KOPT-K1 (cell line): ENCODE results near the gene ZNF71.
"Not testable (repeated sequence)": the region's sequence is repeated elsewhere in the genome, so short reads cannot be mapped to it uniquely, and the experiment has no call there.

Experiments used
- H3K27ac ChIP-seq: fragments of 200-600 bp; sonication (generic); 2 replicates; pipeline ENCODE4 v1.5.1; 2016; ENCODE audit warnings: antibody characterized with exemption, mild to moderate bottlenecking, low read depth, low read length; ENCODE audit not compliant: poor library complexity, severe bottlenecking
- H3K36me3 ChIP-seq: fragments of 200-600 bp; sonication (generic); 2 replicates; pipeline ENCODE4 v1.5.1; 2017; ENCODE audit warnings: antibody characterized with exemption, mild to moderate bottlenecking, low read length, moderate library complexity; ENCODE audit not compliant: insufficient read depth
- H3K9me3 ChIP-seq: fragments of 200-600 bp; sonication (generic); 2 replicates; pipeline ENCODE4 v1.5.1; 2017; ENCODE audit warnings: antibody characterized with exemption, low read length, mild to moderate bottlenecking; ENCODE audit not compliant: insufficient read depth, poor library complexity, severe bottlenecking

The ZNF71 gene

GRCh38 chr19:56654151-56654550, 59.0 kb downstream of the ZNF71 start:
- H3K9me3 ChIP-seq = peaks cover 15% of the 10 kb centered on the region
- H3K36me3 ChIP-seq = no peaks in the 10 kb centered on the region
- no peak overlapping the region for H3K27ac ChIP-seq

GRCh38 chr19:56660381-56661107, 65.4 kb downstream of the ZNF71 start:
- H3K27ac ChIP-seq = no peak overlapping the region

GRCh38 chr19:56661248-56661647, 66.1 kb downstream of the ZNF71 start:
- no peaks in the 10 kb centered on the region for H3K36me3 ChIP-seq
- H3K9me3 ChIP-seq = peaks cover 34% of the 10 kb centered on the region
- H3K27ac ChIP-seq = no peak overlapping the region

More at GRCh38 chr19:56660381-56661107, 65.4 kb downstream of the ZNF71 start:
- Histone ChIP-seq H3K9me3 (peaks cover 34% of the 10 kb centered on the region), H3K36me3 (no peaks in the 10 kb centered on the region)

- Histone ChIP-seq H3K36me3 (no peaks in the 10 kb centered on the region), H3K27ac (no peak overlapping the region), H3K9me3 (peaks cover 37% of the 10 kb centered on the region)
Observed at GRCh38 chr19:56663931-56664500, 68.9 kb downstream of the ZNF71 start.

- no peaks in the 10 kb centered on the region for H3K36me3 ChIP-seq
- H3K9me3 ChIP-seq = peaks cover 40% of the 10 kb centered on the region
- H3K27ac ChIP-seq = no peak overlapping the region
Observed at GRCh38 chr19:56664511-56664910, 69.4 kb downstream of the ZNF71 start.

- no peaks in the 10 kb centered on the region for H3K36me3 ChIP-seq
- no peak overlapping the region for H3K27ac ChIP-seq
- peaks cover 49% of the 10 kb centered on the region for H3K9me3 ChIP-seq
Observed at GRCh38 chr19:56667311-56667870, 72.3 kb downstream of the ZNF71 start.

GRCh38 chr19:56668676-56669075, 73.6 kb downstream of the ZNF71 start:
- no peak overlapping the region for H3K27ac ChIP-seq
- peaks cover 44% of the 10 kb centered on the region for H3K9me3 ChIP-seq
- H3K36me3 ChIP-seq = no peaks in the 10 kb centered on the region

- Histone ChIP-seq H3K9me3 (peaks cover 31% of the 10 kb centered on the region), H3K27ac (no peak overlapping the region)
Observed at GRCh38 chr19:56670401-56670960, 75.4 kb downstream of the ZNF71 start.

GRCh38 chr19:56670961-56671612, 76.0 kb downstream of the ZNF71 start:
- Histone ChIP-seq H3K27ac (no peak overlapping the region), H3K36me3 (no peaks in the 10 kb centered on the region), H3K9me3 (peaks cover 31% of the 10 kb centered on the region)

More at GRCh38 chr19:56670401-56670960, 75.4 kb downstream of the ZNF71 start:
- no peaks in the 10 kb centered on the region for H3K36me3 ChIP-seq

GRCh38 chr19:56671613-56671994, 76.5 kb downstream of the ZNF71 start, which contains the start of gene ZNF835:
Gene ZNF835, minus strand, starts transcription at chr19:56671757. Its CDS starts 6,559 bp downstream, at chr19:56665198.
- Histone ChIP-seq H3K9me3 (peaks cover 31% of the 10 kb centered on the region), H3K36me3 (no peaks in the 10 kb centered on the region), H3K27ac (no peak within 1 kb of the TSS)

- peaks cover 31% of the 10 kb centered on the region for H3K9me3 ChIP-seq
- not testable (repeated sequence) for H3K27ac ChIP-seq
Observed at GRCh38 chr19:56672610-56673009, 77.5 kb downstream of the ZNF71 start.

More at GRCh38 chr19:56672610-56673009, 77.5 kb downstream of the ZNF71 start:
- not testable (repeated sequence) for H3K36me3 ChIP-seq
